Measurements from ENCODE around the gene ELOVL6. TPM values are rescaled to one million over a fixed set of nuclear protein-coding genes. Genes with fewer than 3 reads are reported as not detected.
"Not testable (repeated sequence)": the region's sequence is repeated elsewhere in the genome, so short reads cannot be mapped to it uniquely, and the experiment has no call there.

Gene ELOVL6
- total and polyA plus RNA-seq, 7 experiments from 2014 or later: 0.13 to 32.9 (median 0.81) TPM

- POLR2A ChIA-PET; H3K4me1 ChIP-seq (ENCODE audit: control insufficient read depth in 2 of 2, insufficient read depth in 2 of 2, low read length in 2 of 2); H3K27me3 ChIP-seq (ENCODE audit: control insufficient read depth in 2 of 2, insufficient read depth in 2 of 2, low read length in 2 of 2); intact Hi-C loops (cut with micrococcal nuclease); H3K27me3 Mint-ChIP-seq; DNase-seq; H3K4me3 Mint-ChIP-seq; H3K4me1 Mint-ChIP-seq; CTCF ChIA-PET; ATAC-seq; H3K9me3 ChIP-seq (ENCODE audit: control insufficient read depth in 2 of 3, low read length in 3 of 3); H3K27ac ChIP-seq (ENCODE audit: low read depth, low read length); H3K36me3 ChIP-seq (ENCODE audit: control insufficient read depth in 2 of 3, insufficient read depth in 3 of 3, low read length in 3 of 3); H3K4me3 ChIP-seq (ENCODE audit: low read length); H3K27ac Mint-ChIP-seq: not testable (repeated sequence)
- Mint-ChIP-seq H3K36me3 (peaks cover 0 to 30% (median 0%) of the 10 kb centered on the region in 5 donors), H3K9me3 (peaks cover 0 to 11% (median 2%) of the 10 kb centered on the region in 11 donors)
Measured at GRCh38 chr4:110076828-110077227, 121.6 kb downstream of the ELOVL6 start.

- Histone ChIP-seq H3K9me3 (ENCODE audit: control insufficient read depth in 2 of 3, low read length in 3 of 3) (no peaks in the 10 kb centered on the region), H3K36me3 (ENCODE audit: control insufficient read depth in 2 of 3, insufficient read depth in 3 of 3, low read length in 3 of 3) (no peaks in the 10 kb centered on the region), H3K4me1 (ENCODE audit: control insufficient read depth in 2 of 2, insufficient read depth in 2 of 2, low read length in 2 of 2) (no peaks in the 10 kb centered on the region), H3K27me3 (ENCODE audit: control insufficient read depth in 2 of 2, insufficient read depth in 2 of 2, low read length in 2 of 2) (no peaks in the 10 kb centered on the region), H3K4me3 (ENCODE audit: low read length) (no peak overlapping the region), H3K27ac (ENCODE audit: low read depth, low read length) (no peak overlapping the region)
- Mint-ChIP-seq H3K4me1 (peaks cover 0 to 9% (median 0%) of the 10 kb centered on the region in 7 donors), H3K27me3 (no peaks in the 10 kb centered on the region), H3K4me3 (no peak overlapping the region), H3K36me3 (peaks cover 0 to 25% (median 0%) of the 10 kb centered on the region in 5 donors), H3K27ac (no peak overlapping the region), H3K9me3 (peaks cover 0 to 8% (median 0%) of the 10 kb centered on the region in 11 donors)
- DNase-seq (no peak), ATAC-seq (no peak)
- CTCF ChIA-PET: no interaction called here
- POLR2A ChIA-PET: no interaction called here
- intact Hi-C loops (cut with micrococcal nuclease): no loop called here
Measured at GRCh38 chr4:110075891-110076290, 122.5 kb downstream of the ELOVL6 start.

GRCh38 chr4:110075083-110075738 is 123.2 kb downstream of the ELOVL6 start:
- no peaks in the 10 kb centered on the region for H3K9me3 ChIP-seq (ENCODE audit: control insufficient read depth in 2 of 3, low read length in 3 of 3)
- Mint-ChIP-seq H3K4me1 (peaks cover 0 to 9% (median 0%) of the 10 kb centered on the region in 7 donors), H3K27me3 (no peaks in the 10 kb centered on the region), H3K27ac (no peak overlapping the region), H3K4me3 (no peak overlapping the region), H3K36me3 (peaks cover 0 to 27% (median 0%) of the 10 kb centered on the region in 5 donors), H3K9me3 (peaks cover 0 to 8% (median 0%) of the 10 kb centered on the region in 11 donors)
- no peaks in the 10 kb centered on the region for H3K27me3 ChIP-seq (ENCODE audit: control insufficient read depth in 2 of 2, insufficient read depth in 2 of 2, low read length in 2 of 2)
- H3K4me1 ChIP-seq (ENCODE audit: control insufficient read depth in 2 of 2, insufficient read depth in 2 of 2, low read length in 2 of 2): no peaks in the 10 kb centered on the region
- no peaks in the 10 kb centered on the region for H3K36me3 ChIP-seq (ENCODE audit: control insufficient read depth in 2 of 3, insufficient read depth in 3 of 3, low read length in 3 of 3)
- DNase-seq: no peak
- H3K4me3 ChIP-seq (ENCODE audit: low read length): no peak overlapping the region
- ChIA-PET POLR2A (no interaction called here), CTCF (no interaction called here)
- intact Hi-C loops (cut with micrococcal nuclease): no loop called here
- H3K27ac ChIP-seq (ENCODE audit: low read depth, low read length): no peak overlapping the region
- ATAC-seq: no peak

- intact Hi-C loops (cut with micrococcal nuclease): no loop called here
- Mint-ChIP-seq H3K4me1 (peaks cover 0 to 9% (median 0%) of the 10 kb centered on the region in 7 donors), H3K4me3 (no peak overlapping the region), H3K27ac (no peak overlapping the region), H3K9me3 (peaks cover 0 to 7% (median 0%) of the 10 kb centered on the region in 11 donors), H3K36me3 (peaks cover 0 to 28% (median 0%) of the 10 kb centered on the region in 5 donors), H3K27me3 (no peaks in the 10 kb centered on the region)
- no peaks in the 10 kb centered on the region for H3K4me1 ChIP-seq (ENCODE audit: control insufficient read depth in 2 of 2, insufficient read depth in 2 of 2, low read length in 2 of 2)
- POLR2A ChIA-PET: no interaction called here
- H3K27me3 ChIP-seq (ENCODE audit: control insufficient read depth in 2 of 2, insufficient read depth in 2 of 2, low read length in 2 of 2): no peaks in the 10 kb centered on the region
- H3K9me3 ChIP-seq (ENCODE audit: control insufficient read depth in 2 of 3, low read length in 3 of 3): no peaks in the 10 kb centered on the region
- no peak for ATAC-seq
- no peak for DNase-seq
- CTCF ChIA-PET: no interaction called here
- H3K36me3 ChIP-seq (ENCODE audit: control insufficient read depth in 2 of 3, insufficient read depth in 3 of 3, low read length in 3 of 3): no peaks in the 10 kb centered on the region
- no peak overlapping the region for H3K27ac ChIP-seq (ENCODE audit: low read depth, low read length)
- H3K4me3 ChIP-seq (ENCODE audit: low read length): no peak overlapping the region
Measured at GRCh38 chr4:110074570-110074969, 123.8 kb downstream of the ELOVL6 start.

- DNase-seq (no peak), ATAC-seq (no peak)
- POLR2A ChIA-PET: no interaction called here
- Histone ChIP-seq H3K4me3 (ENCODE audit: low read length) (no peak overlapping the region), H3K27me3 (ENCODE audit: control insufficient read depth in 2 of 2, insufficient read depth in 2 of 2, low read length in 2 of 2) (no peaks in the 10 kb centered on the region), H3K9me3 (ENCODE audit: control insufficient read depth in 2 of 3, low read length in 3 of 3) (no peaks in the 10 kb centered on the region), H3K36me3 (ENCODE audit: control insufficient read depth in 2 of 3, insufficient read depth in 3 of 3, low read length in 3 of 3) (no peaks in the 10 kb centered on the region), H3K27ac (ENCODE audit: low read depth, low read length) (no peak overlapping the region), H3K4me1 (ENCODE audit: control insufficient read depth in 2 of 2, insufficient read depth in 2 of 2, low read length in 2 of 2) (no peaks in the 10 kb centered on the region)
- H3K36me3 Mint-ChIP-seq: peaks cover 0 to 19% (median 0%) of the 10 kb centered on the region in 5 donors
- CTCF ChIA-PET: no interaction called here
- H3K4me3 Mint-ChIP-seq: no peak overlapping the region
- peaks cover 0 to 6% (median 0%) of the 10 kb centered on the region in 7 donors for H3K4me1 Mint-ChIP-seq
- H3K27ac Mint-ChIP-seq: no peak overlapping the region
- no peaks in the 10 kb centered on the region for H3K27me3 Mint-ChIP-seq
- peaks cover 0 to 7% (median 0%) of the 10 kb centered on the region in 11 donors for H3K9me3 Mint-ChIP-seq
- intact Hi-C loops (cut with micrococcal nuclease): no loop called here
Measured at GRCh38 chr4:110073053-110073845, 125.2 kb downstream of the ELOVL6 start.

- ATAC-seq (no peak), DNase-seq (no peak)
- ChIA-PET POLR2A (no interaction called here), CTCF (interaction anchor here (0.6 kb wide), 1 partner anchor 274 kb away, joined by 3 read pairs; no protein-coding TSS in a partner anchor)
- Histone ChIP-seq H3K36me3 (ENCODE audit: control insufficient read depth in 2 of 3, insufficient read depth in 3 of 3, low read length in 3 of 3) (no peaks in the 10 kb centered on the region), H3K4me1 (ENCODE audit: control insufficient read depth in 2 of 2, insufficient read depth in 2 of 2, low read length in 2 of 2) (no peaks in the 10 kb centered on the region), H3K27ac (ENCODE audit: low read depth, low read length) (no peak overlapping the region), H3K27me3 (ENCODE audit: control insufficient read depth in 2 of 2, insufficient read depth in 2 of 2, low read length in 2 of 2) (no peaks in the 10 kb centered on the region), H3K4me3 (ENCODE audit: low read length) (no peak overlapping the region), H3K9me3 (ENCODE audit: control insufficient read depth in 2 of 3, low read length in 3 of 3) (no peaks in the 10 kb centered on the region)
- intact Hi-C loops (cut with micrococcal nuclease): no loop called here
- Mint-ChIP-seq H3K27me3 (no peaks in the 10 kb centered on the region), H3K4me3 (no peak overlapping the region), H3K9me3 (no peaks in the 10 kb centered on the region), H3K36me3 (peaks cover 0 to 14% (median 0%) of the 10 kb centered on the region in 5 donors), H3K27ac (no peak overlapping the region), H3K4me1 (peaks cover 0 to 11% (median 0%) of the 10 kb centered on the region in 7 donors)
Measured at GRCh38 chr4:110071466-110071865, 126.9 kb downstream of the ELOVL6 start.

Data from naive thymus-derived CD4-positive, alpha-beta T cell (primary cell).